Activated naive CD4-positive, alpha-beta T cell treated with anti-CD3 and anti-CD28 coated beads, Interleukin-2, amount 50 U/mL, for 16 hours (primary cell): ENCODE data around the gene RPTOR.
"Not testable (repeated sequence)": the region's sequence is repeated elsewhere in the genome, so short reads cannot be mapped to it uniquely, and the experiment has no call there.

ENCODE experiments used
- DNase-seq: peaks from one replicate; pipeline ENCODE4 v3.0.0-alpha.2; 2020

RPTOR gene

DNA sequence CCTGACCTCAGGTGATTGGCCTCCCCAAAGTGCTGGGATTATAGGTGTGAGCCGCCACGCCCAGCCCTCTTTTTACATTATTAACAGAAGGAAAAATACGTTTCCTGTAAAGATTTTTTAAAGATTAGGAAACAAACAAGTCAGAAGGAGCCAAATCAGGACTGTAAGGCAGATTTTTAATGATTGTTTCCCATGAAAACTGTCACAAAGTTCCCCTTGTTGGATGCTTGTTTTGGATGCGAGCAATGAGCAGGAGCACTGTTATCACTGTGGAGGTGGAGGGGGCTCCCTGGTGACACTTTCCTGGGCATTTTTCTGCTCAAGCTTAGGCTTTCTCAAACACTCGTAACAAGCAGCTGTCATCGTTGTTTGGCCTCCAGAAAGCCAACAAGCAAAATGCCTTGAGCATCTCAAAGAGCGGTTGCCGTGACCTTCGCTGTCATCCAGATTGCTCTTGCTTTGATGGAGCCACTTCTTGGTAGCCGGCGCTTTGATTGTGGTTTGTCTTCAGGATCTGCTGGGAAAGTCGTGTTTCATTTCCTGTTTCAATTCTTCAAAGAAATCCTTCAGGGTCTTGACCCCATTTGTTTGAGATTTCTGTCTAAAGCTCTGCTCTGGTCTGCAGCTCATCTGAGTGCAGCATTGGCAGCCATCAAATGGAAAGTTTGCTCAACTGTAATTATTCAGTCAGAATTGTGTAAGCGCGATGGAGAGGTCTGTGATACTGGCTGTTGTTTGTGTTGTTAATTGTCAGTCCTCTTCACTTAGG lies 128.7 kb downstream of the RPTOR start:
- DNase-seq = no peak

- no peak for DNase-seq
These were observed 130.9 kb downstream of the RPTOR start for GRCh38 chr17:80675438-80676095.

GRCh38 chr17:80676096-80676466 lies 131.4 kb downstream of the RPTOR start:
- DNase-seq = no peak

DNA sequence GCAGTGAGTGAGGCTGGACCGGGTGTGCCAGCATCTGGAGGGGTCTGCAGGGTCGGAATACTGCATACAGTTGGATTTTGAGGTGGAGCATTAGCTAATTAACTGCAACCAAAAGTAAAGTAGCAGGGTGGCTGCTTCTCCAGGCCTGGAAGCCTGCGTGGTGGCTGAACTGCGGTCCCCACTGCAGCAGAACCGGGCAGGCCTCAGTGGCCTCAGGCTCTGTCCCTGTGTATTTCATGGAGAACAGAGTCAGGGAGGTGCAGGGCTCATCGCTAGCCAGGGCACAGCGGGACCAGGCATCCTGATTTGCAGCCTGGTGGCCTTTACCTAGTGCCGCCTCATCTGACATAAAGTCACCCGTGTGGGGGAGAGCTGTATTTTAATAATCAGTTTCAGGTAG lies 131.9 kb downstream of the RPTOR start:
- DNase-seq = no peak

- no peak for DNase-seq
These were observed 132.6 kb downstream of the RPTOR start for GRCh38 chr17:80677214-80677756.

- no peak for DNase-seq
These were observed 135.2 kb downstream of the RPTOR start for GRCh38 chr17:80679816-80680215.

GRCh38 chr17:80681215-80681614 lies 136.6 kb downstream of the RPTOR start:
- no peak for DNase-seq

DNA sequence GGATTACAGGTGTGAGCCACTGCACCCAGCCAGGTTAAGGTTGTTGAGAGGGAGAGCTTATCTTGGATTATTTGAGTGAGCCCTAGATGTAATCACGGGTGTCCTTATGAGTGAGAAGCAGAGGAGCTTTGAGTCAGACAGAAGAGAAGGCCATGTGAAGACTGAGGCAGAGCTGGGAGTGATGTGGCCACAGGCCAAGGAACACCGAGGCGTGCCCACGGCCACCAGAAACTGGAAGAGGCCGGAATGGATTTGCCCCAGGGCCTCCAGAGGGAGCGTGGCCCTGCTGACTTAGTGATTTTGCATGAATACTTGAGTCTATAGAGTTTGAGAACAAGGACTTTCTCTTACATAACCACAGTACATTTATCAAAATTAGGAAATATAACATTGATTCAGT lies 137.7 kb downstream of the RPTOR start:
- no peak for DNase-seq

DNA sequence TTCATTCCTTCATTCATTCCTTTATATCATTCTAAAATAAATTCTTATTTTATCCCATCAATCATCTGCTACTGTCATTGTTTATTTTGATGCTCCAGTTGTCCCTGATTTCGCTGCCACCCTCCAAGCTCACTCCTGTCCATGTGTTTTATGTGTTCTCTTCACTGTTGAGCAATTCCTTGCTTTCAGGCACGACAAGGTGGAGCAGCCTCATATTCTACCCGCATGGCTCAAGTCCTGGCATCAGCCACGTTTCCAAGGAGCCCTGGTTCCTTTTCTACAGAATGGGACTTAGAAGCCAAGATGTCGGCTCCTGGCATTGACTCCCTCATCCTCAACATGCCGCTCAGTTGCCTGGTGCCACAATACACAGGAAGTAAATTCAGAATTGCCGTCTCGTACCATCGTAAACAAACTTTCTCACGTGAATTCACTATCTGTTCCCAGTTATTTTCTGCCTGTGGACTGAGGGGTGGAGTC lies 139.0 kb downstream of the RPTOR start:
- DNase-seq = no peak

- no peak for DNase-seq
These were observed 143.2 kb downstream of the RPTOR start for GRCh38 chr17:80687839-80688238.

DNA sequence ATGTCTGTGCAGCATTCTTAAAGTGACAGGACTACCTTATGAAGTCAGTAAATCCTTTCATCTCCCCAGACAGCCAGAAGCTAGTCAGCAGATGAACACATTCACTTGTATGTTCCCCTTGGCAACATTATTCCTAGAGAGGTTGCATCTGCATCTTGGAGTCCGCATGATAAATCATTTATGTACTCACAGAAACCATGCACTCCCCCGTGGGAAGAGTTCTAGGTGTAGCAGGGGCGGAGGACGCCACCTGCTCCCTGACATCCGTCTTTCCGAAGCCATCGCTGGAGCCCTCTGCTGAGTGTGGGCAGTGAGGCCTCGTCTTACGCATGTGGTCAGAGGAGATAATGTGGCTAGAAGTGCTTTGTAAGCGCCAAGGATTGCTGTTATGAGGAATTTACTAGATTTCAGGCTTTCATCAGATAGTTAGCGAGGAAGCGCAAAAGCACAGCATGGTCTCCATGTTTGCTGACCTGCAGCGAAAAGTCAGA lies 144.5 kb downstream of the RPTOR start:
- DNase-seq = no peak

GRCh38 chr17:80691784-80692183 lies 147.1 kb downstream of the RPTOR start:
- DNase-seq = no peak

DNA sequence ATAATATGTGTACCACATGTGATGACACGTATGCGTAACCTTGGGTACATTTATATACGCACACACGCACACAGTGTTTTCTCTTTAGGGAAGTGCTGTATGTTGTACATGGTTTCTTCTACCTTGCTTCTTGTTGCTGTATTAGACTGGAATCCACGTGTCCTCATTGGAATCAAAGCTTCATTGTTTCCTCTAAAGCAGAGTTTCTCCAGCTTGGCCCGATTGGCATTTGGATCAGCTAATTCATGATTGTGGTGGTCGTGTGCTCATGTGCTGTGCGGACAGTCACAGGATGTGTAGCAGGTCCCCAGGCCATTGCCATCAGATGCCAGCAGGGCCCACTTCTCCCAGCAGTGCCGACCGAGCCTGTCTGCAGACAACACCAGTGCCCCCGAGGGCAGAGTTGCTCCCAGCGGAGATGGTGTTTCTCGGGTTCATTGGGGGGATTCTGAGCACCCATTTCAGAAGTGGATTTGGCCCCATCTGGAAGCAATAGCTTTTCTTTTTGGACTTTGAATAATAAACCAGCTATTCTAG lies 148.4 kb downstream of the RPTOR start:
- DNase-seq = no peak

DNA sequence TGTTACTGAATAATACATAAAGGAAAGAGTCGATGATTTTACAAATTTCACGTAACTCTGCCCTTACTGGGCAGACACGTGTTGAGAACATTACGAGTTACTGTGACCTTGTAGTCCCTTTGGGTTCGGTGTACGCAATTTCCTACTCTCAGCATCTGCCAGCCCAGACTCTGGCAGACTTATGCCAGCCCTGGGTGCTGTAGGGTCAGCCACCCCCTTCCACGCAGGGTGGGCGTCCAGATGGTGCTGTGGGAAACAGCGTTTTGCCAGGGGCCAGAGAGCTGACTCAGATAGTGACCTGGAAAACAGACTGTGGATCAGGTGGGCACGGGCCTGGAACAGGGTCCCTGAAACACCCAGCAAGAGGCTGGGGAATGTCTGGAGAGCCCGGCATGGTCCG lies 148.9 kb downstream of the RPTOR start:
- DNase-seq = no peak

GRCh38 chr17:80694085-80694991 lies 149.7 kb downstream of the RPTOR start:
- DNase-seq = no peak

GRCh38 chr17:80694992-80695912 lies 150.6 kb downstream of the RPTOR start:
- DNase-seq = no peak

- DNase-seq = no peak
These were observed 151.3 kb downstream of the RPTOR start for GRCh38 chr17:80695979-80696378.

DNA sequence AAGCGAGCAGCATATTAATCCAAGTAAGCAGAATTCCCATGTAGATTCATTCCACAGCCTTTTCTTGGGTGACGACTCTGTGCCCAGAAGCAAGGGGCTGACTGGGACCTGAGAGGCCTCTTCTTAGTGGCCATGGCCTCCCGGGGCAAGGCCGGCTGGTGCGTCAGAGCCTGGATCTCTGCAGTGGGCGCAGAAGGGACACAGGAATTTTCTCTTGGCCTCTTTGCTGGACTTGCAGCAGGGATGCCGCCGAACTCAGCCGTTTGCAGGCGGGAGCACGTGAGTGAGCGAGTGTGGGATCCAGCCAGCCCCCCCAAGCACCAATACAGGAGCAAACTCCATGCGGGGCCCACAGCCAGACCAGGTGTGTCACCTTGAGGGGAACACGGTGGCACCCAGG lies 151.8 kb downstream of the RPTOR start:
- no peak for DNase-seq

DNA sequence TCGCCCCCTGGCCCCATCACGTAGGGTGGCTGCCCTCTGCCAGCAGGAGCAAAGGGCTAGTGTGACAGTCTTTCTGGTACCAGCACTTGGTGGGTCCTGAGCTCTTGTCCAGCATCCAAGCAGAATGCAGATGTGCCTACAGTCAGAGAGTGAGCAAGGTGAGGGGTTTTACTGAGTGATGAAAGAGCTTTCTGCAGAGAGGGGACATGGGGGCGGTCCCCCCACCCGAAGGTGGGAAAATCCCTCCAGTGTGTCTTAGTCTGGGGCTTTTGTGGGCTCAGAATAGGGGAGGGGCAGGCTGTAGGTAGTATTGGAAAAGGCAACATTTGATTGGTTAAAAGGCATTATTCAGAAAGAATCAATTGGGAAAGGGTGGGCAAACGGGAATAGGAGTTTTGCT lies 152.3 kb downstream of the RPTOR start:
- no peak for DNase-seq

- no peak for DNase-seq
These were observed 153.7 kb downstream of the RPTOR start for GRCh38 chr17:80698297-80698696.

GRCh38 chr17:80699205-80699604 lies 154.6 kb downstream of the RPTOR start:
- not testable (repeated sequence) for DNase-seq

DNA sequence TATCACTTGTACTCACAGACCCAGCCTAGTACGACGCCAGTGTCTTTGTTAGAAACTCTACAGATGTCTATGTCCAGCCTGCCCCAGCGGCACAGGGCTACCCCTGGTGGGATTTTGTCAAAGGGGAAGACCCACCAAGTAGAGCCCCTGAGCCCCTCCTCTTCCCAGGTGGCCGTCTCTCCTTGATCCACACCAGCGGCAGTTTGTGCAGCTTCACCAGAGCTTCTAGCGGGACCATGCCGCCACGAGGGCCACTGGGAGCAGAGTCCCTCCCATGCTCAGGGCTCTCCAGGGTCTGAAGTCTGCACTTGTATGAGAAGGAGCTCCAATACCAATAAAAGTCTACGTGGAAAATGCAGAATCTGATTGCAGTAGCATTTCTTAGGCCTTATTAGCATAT lies 157.1 kb downstream of the RPTOR start:
- no peak for DNase-seq
